Measurements from ENCODE around the gene NDST4.

NDST4 gene

GRCh38 chr4:115154826-115155225 lies 41.4 kb upstream of the NDST4 start:
- TF ChIP-seq GABPA (IDR thresholded peaks at IDR 0.05; ENCODE audit: low read depth) (no peak), SPI1 (IDR thresholded peaks at IDR 0.05; ENCODE audit: borderline replicate concordance, low read depth) (no peak), REST (IDR thresholded peaks at IDR 0.05; ENCODE audit: insufficient replicate concordance, low read depth) (no peak), POLR2AphosphoS5 (IDR thresholded peaks at IDR 0.05; ENCODE audit: low read depth) (no peak), CTCF (IDR thresholded peaks at IDR 0.05; ENCODE audit: insufficient read depth, low read length) (no peak)
- no peak for DNase-seq (ENCODE audit: low read depth in 1 of 2, low spot score in 1 of 2)
- H3K4me3 ChIP-seq (replicated peaks; ENCODE audit: insufficient read depth, low read length): no peak overlapping the region

GRCh38 chr4:115152965-115153364 lies 39.5 kb upstream of the NDST4 start:
- TF ChIP-seq REST (IDR thresholded peaks at IDR 0.05; ENCODE audit: insufficient replicate concordance, low read depth): no peak

More at GRCh38 chr4:115154826-115155225, 41.4 kb upstream of the NDST4 start:
- no peaks in the 10 kb centered on the region for H3K27me3 ChIP-seq (ENCODE audit: insufficient read depth, poor library complexity, severe bottlenecking)
- no peak overlapping the region for H3K27ac ChIP-seq (replicated peaks)

GRCh38 chr4:115152081-115152480 lies 38.7 kb upstream of the NDST4 start:
- Histone ChIP-seq H3K27me3 (ENCODE audit: insufficient read depth, poor library complexity, severe bottlenecking) (no peaks in the 10 kb centered on the region), H3K4me3 (replicated peaks; ENCODE audit: insufficient read depth, low read length) (no peak overlapping the region), H3K27ac (replicated peaks) (no peak overlapping the region)
- no peak for DNase-seq (ENCODE audit: low read depth in 1 of 2, low spot score in 1 of 2)
- TF ChIP-seq POLR2AphosphoS5 (IDR thresholded peaks at IDR 0.05; ENCODE audit: low read depth): no peak
- no peak for TF ChIP-seq REST (IDR thresholded peaks at IDR 0.05; ENCODE audit: insufficient replicate concordance, low read depth)
- TF ChIP-seq SPI1 (IDR thresholded peaks at IDR 0.05; ENCODE audit: borderline replicate concordance, low read depth): no peak
- TF ChIP-seq CTCF (IDR thresholded peaks at IDR 0.05; ENCODE audit: insufficient read depth, low read length): no peak
- TF ChIP-seq GABPA (IDR thresholded peaks at IDR 0.05; ENCODE audit: low read depth): no peak

More at GRCh38 chr4:115152965-115153364, 39.5 kb upstream of the NDST4 start:
- no peaks in the 10 kb centered on the region for H3K27me3 ChIP-seq (ENCODE audit: insufficient read depth, poor library complexity, severe bottlenecking)
- H3K27ac ChIP-seq (replicated peaks): no peak overlapping the region
- no peak overlapping the region for H3K4me3 ChIP-seq (replicated peaks; ENCODE audit: insufficient read depth, low read length)
- DNase-seq (ENCODE audit: low read depth in 1 of 2, low spot score in 1 of 2): no peak

- no peaks in the 10 kb centered on the region for H3K27me3 ChIP-seq (ENCODE audit: insufficient read depth, poor library complexity, severe bottlenecking)
- H3K4me3 ChIP-seq (replicated peaks; ENCODE audit: insufficient read depth, low read length): no peak overlapping the region
- H3K27ac ChIP-seq (replicated peaks): no peak overlapping the region
- TF ChIP-seq GABPA (IDR thresholded peaks at IDR 0.05; ENCODE audit: low read depth): no peak
- TF ChIP-seq SPI1 (IDR thresholded peaks at IDR 0.05; ENCODE audit: borderline replicate concordance, low read depth): no peak
- TF ChIP-seq CTCF (IDR thresholded peaks at IDR 0.05; ENCODE audit: insufficient read depth, low read length): no peak
- TF ChIP-seq POLR2AphosphoS5 (IDR thresholded peaks at IDR 0.05; ENCODE audit: low read depth): no peak
- no peak for TF ChIP-seq REST (IDR thresholded peaks at IDR 0.05; ENCODE audit: insufficient replicate concordance, low read depth)
- no peak for DNase-seq (ENCODE audit: low read depth in 1 of 2, low spot score in 1 of 2)
These were observed 35.7 kb upstream of the NDST4 start for GRCh38 chr4:115149106-115149505.
